Fibroblast of skin of abdomen (primary cell): ENCODE measurements around the gene CHRDL1.

ENCODE experiments used
- DNase-seq: peaks from one replicate; pipeline ENCODE4 v3.0.0-alpha.2; 2013

CHRDL1 gene

GRCh38 chrX:110741213-110741796 lies 54.3 kb downstream of the CHRDL1 start:
- DNase-seq = peak; percentile 70

- peak; percentile 73 for DNase-seq
Measured at GRCh38 chrX:110734894-110735541, 60.6 kb downstream of the CHRDL1 start.

GRCh38 chrX:110734271-110734670 lies 61.3 kb downstream of the CHRDL1 start:
- no peak for DNase-seq

- no peak for DNase-seq
Measured at GRCh38 chrX:110733166-110733565, 62.5 kb downstream of the CHRDL1 start.

- no peak for DNase-seq
Measured at GRCh38 chrX:110732266-110732665, 63.4 kb downstream of the CHRDL1 start.

- DNase-seq = no peak
Measured at GRCh38 chrX:110723844-110724243, 71.8 kb downstream of the CHRDL1 start.

- DNase-seq = no peak
Measured at GRCh38 chrX:110722135-110722534, 73.5 kb downstream of the CHRDL1 start.

GRCh38 chrX:110713666-110714065 lies 82.0 kb downstream of the CHRDL1 start:
- DNase-seq = no peak

GRCh38 chrX:110706446-110706845 lies 89.2 kb downstream of the CHRDL1 start:
- DNase-seq = no peak

- no peak for DNase-seq
Measured at GRCh38 chrX:110703641-110704040, 92.0 kb downstream of the CHRDL1 start.

- DNase-seq = peak; percentile 6
Measured at GRCh38 chrX:110699109-110699508, 96.5 kb downstream of the CHRDL1 start.

- no peak for DNase-seq
Measured at GRCh38 chrX:110698696-110699095, 96.9 kb downstream of the CHRDL1 start.

GRCh38 chrX:110692866-110693265 lies 102.8 kb downstream of the CHRDL1 start:
- peak; percentile 18 for DNase-seq

- no peak for DNase-seq
Measured at GRCh38 chrX:110691446-110691845, 104.2 kb downstream of the CHRDL1 start.

- no peak for DNase-seq
Measured at GRCh38 chrX:110684653-110685052, 111.0 kb downstream of the CHRDL1 start.

GRCh38 chrX:110683925-110684324 lies 111.7 kb downstream of the CHRDL1 start:
- DNase-seq = no peak

- no peak for DNase-seq
Measured at GRCh38 chrX:110678591-110678990, 117.0 kb downstream of the CHRDL1 start.

GRCh38 chrX:110675886-110676285 lies 119.7 kb downstream of the CHRDL1 start:
- DNase-seq = no peak

- no peak for DNase-seq
Measured at GRCh38 chrX:110671068-110671803, 124.4 kb downstream of the CHRDL1 start.

- DNase-seq = no peak
Measured at GRCh38 chrX:110669572-110669971, 126.0 kb downstream of the CHRDL1 start.

- no peak for DNase-seq
Measured at GRCh38 chrX:110667706-110668105, 127.9 kb downstream of the CHRDL1 start.

GRCh38 chrX:110665223-110666002 lies 130.2 kb downstream of the CHRDL1 start:
- no peak for DNase-seq

GRCh38 chrX:110657073-110657472 lies 138.5 kb downstream of the CHRDL1 start:
- DNase-seq = no peak
